SIG-M5 treated with dmso at 0.1 percent for 504 hours (cell line): ENCODE results near the gene SLC1A2.

Source experiments
- DNase-seq: peaks from one replicate; lab custom pipeline; 2025; ENCODE audit not compliant: unreplicated experiment; lab: John Stamatoyannopoulos, UW

SLC1A2 gene

DNA sequence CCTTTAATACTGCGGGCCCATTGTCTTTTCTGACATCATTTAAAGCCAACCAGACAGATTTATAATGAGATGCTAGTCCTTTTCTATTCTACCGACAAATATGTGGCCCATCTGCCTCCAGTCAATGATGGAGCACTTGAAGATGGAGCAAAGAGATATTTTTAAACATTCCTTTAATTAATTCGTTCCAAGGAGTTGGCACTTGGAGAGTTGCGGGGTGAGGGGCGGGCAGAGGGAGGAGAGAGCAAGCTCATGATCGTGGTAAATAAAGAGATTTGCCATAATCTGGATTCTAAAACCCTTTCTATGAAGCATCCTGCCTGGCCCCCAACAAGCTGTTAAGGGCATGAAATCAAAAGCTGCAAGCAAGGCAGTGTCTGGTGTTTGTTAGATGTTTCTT, 5.0 kb downstream of the SLC1A2 start:
- DNase-seq: no peak

DNA sequence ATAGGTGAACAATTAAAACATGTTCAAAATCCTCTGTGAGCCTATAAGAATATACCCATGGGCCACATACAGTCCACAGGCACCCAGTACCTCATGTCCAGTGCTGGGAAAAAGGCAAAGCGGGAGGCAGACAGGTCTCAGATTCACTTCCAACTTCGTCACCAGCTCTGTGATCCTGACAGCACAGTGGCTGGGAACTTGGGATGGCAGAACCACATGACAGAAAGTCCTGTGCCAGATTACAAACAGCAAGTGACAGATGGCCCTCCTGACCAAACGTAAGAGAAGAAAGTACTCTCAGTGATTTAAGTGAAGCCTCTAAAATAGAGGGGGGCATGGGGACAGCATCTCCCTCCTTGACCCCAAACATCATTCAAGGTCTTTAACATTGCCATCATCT, 5.8 kb downstream of the SLC1A2 start:
- DNase-seq: no peak

DNA sequence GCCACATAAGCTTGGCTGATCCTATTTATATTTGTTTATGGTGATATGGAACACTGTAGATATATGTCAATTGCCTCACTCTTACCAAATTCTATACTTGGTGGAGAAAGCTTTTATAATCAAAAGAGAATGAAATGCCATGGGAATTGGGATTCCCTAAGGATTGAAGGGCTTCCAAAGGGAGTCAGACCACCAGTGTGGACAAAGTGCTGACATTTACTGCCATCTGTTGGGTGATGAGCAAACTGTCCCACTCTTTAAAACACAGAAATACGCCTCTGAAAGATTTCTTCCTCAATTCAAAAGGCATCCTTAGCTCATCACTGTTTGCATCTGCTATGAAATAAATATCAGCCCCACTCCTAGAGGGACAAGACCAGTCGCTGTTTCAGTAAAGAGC, 7.1 kb downstream of the SLC1A2 start:
- no peak for DNase-seq

DNA sequence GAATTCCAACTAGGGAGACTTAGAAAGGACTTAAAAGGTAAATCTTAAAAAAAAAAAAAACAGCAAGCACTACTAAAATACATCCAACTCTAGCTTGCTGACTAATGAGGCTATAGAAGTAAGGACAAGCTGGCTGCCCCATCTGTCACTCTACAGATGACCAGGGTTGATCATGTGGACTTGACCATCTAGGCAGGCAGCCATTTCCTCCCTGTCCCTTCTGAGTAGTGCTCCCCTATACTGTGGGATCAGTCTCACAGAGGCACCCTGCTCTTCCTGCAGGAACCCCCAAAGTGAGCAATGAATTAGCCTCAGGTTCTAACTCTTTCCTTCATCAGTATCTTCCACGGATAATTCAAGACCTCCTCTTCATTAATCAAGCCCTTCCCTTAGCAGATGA, 12.3 kb downstream of the SLC1A2 start:
- no peak for DNase-seq

DNA sequence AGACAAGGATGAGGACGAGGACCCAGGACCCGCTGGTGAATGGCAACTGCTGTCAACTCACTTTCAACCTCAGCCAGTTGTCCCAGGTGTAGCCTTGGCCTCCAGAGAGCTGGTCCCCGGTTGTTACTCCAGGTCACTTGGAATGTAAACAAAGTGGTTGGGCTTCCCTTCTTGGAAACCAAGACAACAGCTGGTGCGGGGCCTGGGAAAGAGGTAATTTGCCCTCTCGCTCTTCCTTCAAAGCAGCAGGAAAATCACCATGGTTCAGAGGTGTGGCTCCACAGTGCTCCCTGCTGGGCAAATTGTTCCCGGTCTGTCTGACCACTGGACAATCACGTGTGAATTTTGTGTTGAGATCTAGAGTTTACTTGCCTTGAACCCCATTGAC, 15.0 kb downstream of the SLC1A2 start:
- DNase-seq: peak; percentile 5

DNA sequence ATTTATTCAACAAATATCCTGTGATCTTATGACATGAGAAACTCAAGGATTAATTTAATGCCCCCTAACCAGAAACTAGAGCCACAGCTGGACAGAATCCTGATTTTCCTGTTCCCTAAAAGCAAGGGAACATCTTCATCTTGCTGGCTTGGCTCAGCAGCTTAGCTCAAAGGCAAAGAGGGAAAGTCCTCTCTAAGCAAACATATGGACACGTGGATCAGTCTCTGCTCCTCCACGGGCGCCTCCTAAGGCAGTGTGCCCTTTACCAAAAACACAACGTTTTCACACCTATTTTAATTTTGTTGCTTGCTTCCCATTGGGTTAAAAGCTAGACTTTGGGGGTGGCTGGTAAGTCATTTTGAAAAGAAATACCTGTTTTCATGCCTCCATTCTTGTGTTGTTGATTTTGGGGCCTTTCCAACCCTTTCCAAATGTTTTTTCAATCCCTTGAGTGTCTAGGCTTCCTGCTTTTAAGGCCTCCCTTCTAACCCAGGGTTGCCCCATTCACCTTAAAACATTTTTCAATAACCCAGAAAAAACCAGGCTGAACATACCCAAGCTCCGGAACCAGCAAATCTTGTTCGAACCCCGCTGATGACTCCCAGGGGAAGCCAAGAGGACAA, 15.5 kb downstream of the SLC1A2 start:
- DNase-seq: no peak

DNA sequence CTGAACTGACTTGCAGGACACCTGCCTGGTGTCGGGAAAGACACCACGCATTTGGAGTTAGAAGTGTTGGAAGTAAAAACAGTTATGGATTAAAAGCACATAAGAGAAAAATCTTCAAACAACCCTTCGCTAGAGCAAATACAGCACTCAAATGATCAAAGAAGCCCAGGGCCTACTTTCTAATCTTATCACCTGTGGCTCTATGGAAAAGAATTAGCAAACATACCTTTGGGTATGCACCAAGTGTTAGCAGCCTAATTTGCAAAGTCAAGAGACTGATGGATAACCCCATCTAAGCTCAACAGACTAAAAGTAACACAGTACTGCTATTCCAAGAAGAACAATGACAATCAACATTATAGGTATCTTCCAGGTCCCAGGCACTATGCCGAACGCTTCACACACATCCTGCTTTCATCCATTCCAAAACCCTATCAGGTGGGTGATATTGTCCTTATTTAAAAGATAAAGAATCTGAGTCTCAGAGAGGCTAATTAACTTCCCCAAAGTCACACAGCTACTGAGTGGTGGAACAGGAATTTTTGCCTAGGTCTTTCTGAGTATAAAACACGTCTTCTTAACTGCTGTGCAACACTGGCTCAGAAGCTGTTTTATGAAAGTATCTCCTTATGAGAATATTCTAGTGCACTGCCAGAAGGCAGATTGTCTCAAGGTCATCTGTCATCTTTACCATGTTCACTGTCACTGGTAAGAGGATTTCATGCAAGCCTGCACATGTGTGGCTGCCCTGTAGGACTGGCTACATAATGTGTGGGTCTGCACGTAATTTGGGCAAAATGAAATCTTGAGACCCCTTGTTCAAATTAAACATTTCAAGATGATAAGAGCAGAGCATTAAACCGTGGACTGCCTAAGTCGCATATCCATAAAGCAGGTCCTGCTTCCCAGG, 16.4 kb downstream of the SLC1A2 start:
- no peak for DNase-seq

DNA sequence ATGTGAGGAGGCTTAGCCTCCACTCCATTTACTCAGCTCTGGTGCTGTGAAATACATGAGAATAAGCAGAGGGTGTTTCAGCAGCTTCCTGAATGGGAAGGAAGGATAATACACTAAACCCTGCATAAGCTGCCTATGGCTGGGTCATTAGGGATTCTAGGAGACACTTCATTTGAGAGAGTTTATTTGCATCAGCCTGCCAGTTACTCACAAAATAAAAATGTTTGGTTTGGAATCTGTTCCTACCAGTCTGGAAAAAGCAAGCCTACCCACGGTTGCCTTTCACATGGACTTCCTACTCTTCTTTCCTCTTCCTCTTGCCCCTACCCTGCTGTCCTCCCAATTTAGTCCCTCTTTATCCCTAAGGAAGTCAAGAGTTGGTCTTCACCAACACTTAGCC, 20.5 kb downstream of the SLC1A2 start:
- no peak for DNase-seq

DNA sequence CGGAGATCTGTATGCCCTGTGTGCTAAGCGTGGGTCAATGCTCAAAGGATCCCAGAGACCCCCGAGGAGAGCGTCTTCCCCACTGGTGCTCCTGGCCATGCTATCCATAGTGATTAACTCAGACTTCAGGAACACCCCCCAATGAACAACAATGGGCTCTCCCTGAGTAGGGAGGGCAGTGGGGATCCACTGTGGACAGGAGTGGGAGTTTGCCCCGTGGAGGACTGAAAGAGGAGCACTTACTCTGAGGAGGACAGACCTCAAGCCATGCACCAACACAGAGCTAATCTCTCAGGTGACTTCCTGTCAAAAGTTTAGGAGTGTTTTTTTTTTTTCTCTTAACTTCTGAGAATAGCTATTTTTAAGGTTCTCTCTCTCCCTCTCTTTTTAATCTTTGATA, 24.4 kb downstream of the SLC1A2 start:
- no peak for DNase-seq

DNA sequence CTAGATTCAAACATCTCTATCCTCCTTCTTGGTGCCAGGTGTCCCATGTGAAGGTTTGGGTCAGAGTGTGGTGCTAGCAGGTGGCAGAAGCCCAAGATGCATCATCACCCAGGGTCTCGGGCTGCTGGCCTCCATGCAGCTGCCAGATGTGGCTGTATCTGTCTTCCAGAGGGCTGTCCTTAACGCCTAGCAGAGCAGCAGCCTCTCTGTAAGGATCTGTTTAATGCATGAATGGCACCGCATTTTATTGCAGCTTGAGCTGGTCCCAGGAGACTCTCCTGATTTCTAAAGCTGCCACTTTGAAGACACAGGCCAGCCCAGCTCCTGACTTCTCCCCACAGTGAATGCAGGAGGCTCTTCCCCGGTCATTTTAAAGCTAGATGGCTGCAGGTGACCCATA, 26.3 kb downstream of the SLC1A2 start:
- no peak for DNase-seq

DNA sequence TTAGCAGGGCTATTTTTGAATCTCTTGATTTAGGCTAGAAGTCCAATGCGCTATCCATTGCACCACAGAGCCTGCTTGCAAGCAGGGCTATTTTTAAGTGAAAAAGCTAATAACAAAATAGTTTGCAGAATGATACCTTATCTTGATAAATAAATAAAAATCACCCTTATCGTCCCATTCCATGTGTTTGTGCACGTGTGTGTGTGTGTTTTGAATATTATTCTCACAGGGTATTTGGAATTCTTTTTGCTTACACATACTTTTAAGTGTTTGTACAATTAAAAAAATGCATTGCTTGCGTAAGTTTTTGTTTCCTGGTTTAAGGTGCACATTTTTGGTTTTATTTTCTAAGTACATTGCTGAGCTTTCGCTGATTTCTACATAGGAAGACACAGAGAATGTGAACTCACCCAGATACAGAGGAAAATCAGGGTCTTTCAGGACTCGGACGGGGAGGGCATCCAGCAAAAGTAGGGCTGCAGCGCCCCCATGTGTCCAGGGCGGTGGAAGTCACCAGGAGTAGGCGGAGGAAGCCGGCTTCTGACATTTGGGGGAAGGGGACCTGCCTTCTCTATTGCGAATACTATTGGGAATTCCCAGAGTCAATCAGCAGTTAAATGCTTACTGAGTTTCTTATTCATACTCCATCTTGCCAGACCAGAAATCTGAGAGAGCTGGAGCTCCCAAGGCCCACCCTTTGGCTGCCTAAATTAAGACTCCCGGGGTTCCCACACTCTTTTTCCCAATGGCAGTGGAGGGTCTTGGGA, 27.3 kb downstream of the SLC1A2 start:
- DNase-seq: peak; percentile 63

DNA sequence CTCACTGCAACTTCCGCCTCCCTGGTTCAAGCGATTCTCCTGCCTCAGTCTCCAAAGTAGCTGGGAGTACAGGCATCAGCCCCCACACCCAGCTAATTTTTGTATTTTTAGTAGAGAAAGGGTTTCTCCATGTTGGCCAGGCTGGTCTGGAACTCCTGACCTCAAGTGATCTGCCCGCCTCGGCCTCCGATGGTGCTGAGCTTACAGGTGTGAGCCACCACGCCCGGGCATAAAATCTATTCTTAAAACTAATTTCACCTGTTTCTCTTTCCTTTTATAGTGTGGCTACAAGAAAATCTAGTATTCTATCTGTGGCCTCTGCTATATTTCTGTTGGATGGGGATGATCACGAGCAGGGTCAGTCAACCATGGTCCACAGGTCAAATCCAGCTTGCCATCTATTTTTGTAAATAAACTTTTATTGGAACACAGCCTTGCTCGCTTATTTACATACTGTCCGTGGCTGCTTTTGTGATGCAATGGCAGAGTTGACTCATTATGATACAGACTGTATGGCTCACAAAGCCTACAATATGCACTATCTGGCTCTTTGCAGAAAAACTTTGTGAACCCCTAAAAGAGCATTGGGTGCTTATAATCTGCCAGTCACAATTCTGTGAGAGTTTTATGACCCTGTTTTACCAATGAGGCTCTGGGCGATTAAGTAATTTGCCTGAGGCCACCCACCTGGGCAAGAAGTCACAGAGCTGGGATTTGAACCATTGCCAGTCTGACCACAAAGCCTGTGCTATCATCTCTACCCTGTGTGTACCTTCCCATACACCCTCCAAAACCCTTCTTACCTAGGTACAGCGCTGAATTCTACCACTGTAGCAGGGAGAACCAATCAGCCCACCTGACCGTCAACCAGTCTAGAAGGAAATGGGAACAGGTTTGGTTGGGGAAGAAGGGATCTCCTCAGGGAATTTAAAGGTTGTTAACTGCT, 28.3 kb downstream of the SLC1A2 start:
- DNase-seq: peak; percentile 51

DNA sequence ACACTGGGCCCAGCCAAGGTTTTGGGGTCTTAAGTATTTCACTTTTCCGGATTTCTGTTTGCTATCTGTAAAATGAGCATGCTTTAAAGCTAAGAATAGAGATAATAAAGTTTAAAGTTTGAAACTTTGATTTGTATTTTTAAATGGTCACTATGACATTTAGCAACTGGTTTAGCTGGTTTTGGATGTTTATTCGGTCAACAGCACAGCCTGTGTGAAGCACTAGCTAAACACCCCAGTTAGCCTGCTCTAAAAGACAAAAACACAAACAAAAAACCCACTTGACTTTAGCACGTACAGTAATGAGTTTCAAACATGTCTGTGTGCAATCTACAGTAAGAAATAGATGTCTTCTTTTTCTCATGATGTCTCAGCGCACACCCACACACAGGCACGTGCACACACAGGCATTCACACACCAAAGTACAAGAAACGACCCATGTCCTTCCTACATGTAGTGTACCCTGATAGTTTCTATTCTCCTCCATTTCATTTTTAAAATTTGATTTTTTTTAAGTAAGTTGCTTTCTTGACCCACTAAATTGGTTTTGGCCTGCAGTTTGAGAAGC, 29.4 kb downstream of the SLC1A2 start:
- peak; percentile 6 for DNase-seq

DNA sequence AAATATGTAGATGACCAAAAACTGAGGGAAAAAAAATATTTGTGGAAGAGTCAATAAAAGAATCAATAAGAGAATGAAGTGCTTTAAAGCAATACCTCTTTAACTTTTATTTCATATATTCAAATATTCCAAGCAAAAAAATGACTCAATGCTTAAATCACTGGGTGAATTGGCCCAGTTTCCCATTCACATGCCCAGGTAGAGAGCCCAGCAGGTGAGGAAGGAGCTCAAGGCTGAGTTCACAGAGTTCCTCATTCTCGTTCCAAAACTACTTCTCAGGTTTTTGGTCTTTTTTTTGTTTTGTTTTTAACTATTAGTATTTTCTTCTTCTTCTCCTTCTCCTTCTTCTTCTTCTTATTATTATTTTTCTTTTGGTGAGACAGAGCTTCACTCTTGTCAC, 30.2 kb downstream of the SLC1A2 start:
- no peak for DNase-seq

DNA sequence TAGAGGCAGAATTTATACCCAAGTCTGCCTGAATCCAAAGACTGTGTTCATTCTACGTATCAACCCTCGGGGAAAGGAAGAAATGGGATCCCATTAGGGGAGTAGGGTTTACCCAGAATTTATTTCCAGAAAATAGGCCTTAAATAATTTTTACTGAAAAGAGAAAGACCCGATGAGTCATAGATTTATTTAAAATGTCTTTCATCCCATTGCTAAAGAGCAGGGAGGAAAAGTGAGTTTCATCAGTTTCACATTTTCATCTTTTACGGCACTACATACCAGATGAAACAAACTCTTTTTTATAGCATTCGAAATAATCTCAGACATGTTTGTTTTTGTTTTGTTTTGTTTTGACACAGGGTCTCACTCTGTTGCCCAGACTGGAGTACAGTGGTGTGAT, 31.3 kb downstream of the SLC1A2 start:
- no peak for DNase-seq

DNA sequence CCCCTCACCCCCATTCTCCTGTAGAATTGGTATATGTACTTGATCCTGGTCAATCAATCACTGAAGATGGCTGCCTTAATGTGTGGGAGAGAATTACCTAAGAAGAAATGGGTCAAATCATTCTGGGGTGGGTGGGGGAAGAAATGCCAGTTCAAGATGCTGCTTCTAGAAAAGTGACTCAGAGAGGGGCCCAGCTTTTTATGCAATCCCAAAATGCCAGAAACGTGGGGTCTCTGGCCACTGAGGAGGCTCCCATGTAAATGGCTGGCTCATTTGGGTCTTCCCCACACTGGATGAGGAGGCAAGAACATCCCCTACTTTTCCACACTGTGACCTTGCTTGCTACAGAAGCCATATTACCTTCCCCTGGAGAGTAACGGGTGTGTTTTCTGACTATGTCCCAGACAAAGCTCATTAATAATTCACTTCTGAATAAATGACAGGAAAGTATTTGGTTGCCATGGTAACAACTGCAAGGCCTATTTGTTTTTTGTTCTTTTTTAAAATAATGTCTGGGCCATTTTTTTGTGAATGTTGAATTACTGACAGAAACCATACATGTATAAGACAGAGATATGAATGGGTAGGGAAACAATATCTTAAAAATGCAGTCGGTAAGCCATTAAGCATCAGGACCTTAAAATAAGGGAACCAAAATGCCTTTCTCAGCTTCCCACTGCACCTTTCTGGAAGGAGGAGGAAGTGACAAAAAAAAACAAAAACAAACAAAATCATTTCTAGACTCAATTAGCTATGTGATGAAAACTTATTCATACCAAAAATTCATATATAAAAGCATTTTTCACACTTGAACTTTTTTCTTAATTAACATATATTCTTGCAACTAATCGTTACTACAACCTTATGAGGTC, 32.0 kb downstream of the SLC1A2 start:
- peak; percentile 37 for DNase-seq

DNA sequence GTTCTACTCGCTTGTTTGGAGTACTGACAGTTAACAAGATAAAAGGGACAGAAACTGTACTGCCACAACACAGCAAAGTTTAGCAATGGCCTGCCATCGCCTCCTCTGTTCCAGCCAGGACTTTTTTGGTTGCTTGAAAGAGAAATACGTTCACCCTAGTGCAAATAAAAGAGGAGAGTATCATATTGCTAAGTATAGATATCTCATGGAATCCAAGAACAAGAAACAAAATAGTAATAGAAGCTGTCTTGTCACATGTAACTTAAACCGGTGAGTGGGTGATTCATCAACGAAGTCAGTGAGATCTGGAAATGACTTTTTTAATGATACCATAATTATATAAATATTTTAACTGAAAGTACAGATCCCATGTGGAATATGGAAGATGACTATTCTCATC, 35.4 kb downstream of the SLC1A2 start:
- no peak for DNase-seq

DNA sequence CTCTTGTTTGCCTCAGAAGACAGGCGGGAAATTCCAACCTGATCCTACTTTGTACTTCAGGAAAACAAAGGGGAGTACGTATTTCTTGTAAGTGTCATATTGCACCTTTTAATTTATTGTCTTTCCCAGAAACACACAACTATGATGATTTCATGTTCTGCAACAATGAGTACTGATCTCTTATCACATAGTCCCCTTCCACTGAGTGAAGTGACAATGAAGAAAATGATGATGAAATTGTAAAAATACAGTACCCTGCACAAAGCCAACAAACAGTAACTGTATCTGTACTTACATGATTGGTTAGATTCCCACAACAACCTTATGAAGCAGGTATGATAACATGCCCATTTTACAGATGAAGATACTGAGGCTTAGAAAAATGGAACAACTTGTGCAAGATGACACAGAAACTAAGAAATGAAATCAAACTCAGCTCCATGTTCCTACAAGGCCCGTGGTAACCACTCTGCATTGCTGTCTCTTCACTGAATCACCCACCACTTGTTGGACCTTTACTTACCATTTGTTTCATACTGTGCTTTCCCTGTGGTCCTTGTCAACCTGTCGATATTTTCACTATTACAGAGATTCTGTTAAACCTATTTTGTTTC, 37.5 kb downstream of the SLC1A2 start:
- DNase-seq: no peak

DNA sequence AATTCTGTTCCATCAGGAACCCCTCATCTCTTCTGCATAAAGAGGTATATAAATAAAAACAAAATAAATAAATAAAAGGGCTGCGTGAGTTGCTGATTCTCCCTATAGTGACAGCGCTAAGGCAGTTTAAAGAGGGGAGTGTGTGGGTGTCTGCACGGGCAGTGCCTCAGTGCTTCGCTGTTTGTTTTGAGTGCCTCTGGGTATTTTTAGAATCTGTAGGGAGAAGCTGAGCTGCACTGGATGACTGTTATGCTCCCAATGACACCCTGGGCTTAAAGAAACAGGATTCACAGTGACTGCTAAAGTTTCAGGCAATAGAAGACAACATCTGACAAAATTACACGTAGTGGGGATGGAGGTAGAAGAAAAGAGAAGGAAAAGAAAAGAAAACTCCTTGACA, 38.8 kb downstream of the SLC1A2 start:
- no peak for DNase-seq
